Vagina (tissue), 2 donors: ENCODE results near the gene PSME3IP1. TPM values are rescaled to one million over a fixed set of nuclear protein-coding genes. Genes with fewer than 3 reads are reported as not detected.

Experiments used
- DNase-seq, 2 donors: peaks; one replicate each; pipeline ENCODE4 v3.0.0-alpha.2; 2017; ENCODE audit errors: extremely low spot score in 2 of 2
- H3K27ac ChIP-seq: fragments of 200-600 bp; sonication (generic); one replicate; pipeline ENCODE4 v1.5.1; 2019
- H3K27me3 ChIP-seq: fragments of 200-600 bp; sonication (generic); one replicate; pipeline ENCODE4 v1.5.1; 2019
- H3K36me3 ChIP-seq, 2 donors: fragments of 200-600 bp; sonication (generic); one replicate each; pipeline ENCODE4 v1.5.1; 2017 to 2019
- H3K4me1 ChIP-seq: fragments of 200-600 bp; sonication (generic); one replicate; pipeline ENCODE4 v1.5.1; 2019
- H3K4me3 ChIP-seq, 2 donors: fragments of 200-600 bp; sonication (generic); 1 replicate in 1 of 2; 2 replicates in 1 of 2; pipeline ENCODE4 v1.5.1; 2016 to 2019
- H3K9me3 ChIP-seq: fragments of 200-600 bp; sonication (generic); one replicate; pipeline ENCODE4 v1.5.1; 2019
- CTCF ChIP-seq, 3 experiments: fragments of 450-650 bp in 2 of 3; fragments of 200-600 bp in 1 of 3; sonication (generic) in 1 of 3; IDR thresholded peaks; one replicate each; pipeline ENCODE4 v1.5.1; 2017 to 2019; ENCODE audit warnings: antibody characterized with exemption in 3 of 3, mild to moderate bottlenecking in 2 of 3, moderate library complexity in 2 of 3
- POLR2A ChIP-seq, 2 donors: fragments of 450-650 bp; IDR thresholded peaks; one replicate each; pipeline ENCODE4 v1.6.1; 2017; ENCODE audit warnings: antibody characterized with exemption in 2 of 2, mild to moderate bottlenecking in 2 of 2, moderate library complexity in 2 of 2
- POLR2AphosphoS5 ChIP-seq, 2 donors: sonication (generic); formaldehyde crosslinking; IDR thresholded peaks; one replicate each; pipeline ENCODE4 v1.9.0; 2017; ENCODE audit warnings: antibody characterized with exemption in 2 of 2, mild to moderate bottlenecking in 2 of 2, low read depth in 1 of 2; ENCODE audit not compliant: insufficient read depth in 1 of 2
- intact Hi-C: fragments of 100-400 bp; cut with DNase I; formaldehyde crosslinking; loops from one replicate; pipeline ENCODE4 v1.15.1; 2023
- total RNA-seq: library from RNA; depleted of rRNA; stranded (reverse); fragments of >200 nt; gene quantifications from one replicate; pipeline ENCODE4 v1.2.3, GENCODE V29; 2016

Gene PSME3IP1
- total RNA-seq, 1 donor from 2014 or later, result 70.5 TPM

DNA sequence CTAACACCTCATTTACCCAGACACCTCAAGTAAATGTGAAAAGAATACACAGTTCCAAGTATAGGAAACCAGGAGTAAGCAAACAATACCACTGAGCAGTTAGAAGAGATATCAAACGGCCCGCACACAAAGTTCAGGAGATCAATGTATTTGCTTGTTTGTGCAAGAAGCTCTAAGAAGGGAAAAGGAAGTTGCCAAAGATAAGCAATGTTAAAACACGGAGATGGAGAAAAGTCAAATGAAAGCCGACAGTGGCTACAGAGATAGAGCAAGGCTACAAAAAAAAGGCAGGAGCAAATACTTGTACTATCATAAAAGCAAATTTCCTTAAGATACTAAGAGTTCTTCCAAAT, 29.5 kb downstream of the PSME3IP1 start:
- Histone ChIP-seq H3K27ac (no peak overlapping the region), H3K9me3 (no peaks in the 10 kb centered on the region), H3K27me3 (no peaks in the 10 kb centered on the region), H3K4me1 (no peaks in the 10 kb centered on the region), H3K36me3 (peaks cover 0 to 18% of the 10 kb centered on the region in 2 donors), H3K4me3 (no peak overlapping the region)
- intact Hi-C loops, result no loop called here
- no peak for DNase-seq
- TF ChIP-seq POLR2AphosphoS5 (IDR thresholded peaks at IDR 0.05; ENCODE audit: insufficient read depth in 1 of 2, low read depth in 1 of 2) (no peak), CTCF (IDR thresholded peaks at IDR 0.05) (no peak), POLR2A (IDR thresholded peaks at IDR 0.05) (no peak)

DNA sequence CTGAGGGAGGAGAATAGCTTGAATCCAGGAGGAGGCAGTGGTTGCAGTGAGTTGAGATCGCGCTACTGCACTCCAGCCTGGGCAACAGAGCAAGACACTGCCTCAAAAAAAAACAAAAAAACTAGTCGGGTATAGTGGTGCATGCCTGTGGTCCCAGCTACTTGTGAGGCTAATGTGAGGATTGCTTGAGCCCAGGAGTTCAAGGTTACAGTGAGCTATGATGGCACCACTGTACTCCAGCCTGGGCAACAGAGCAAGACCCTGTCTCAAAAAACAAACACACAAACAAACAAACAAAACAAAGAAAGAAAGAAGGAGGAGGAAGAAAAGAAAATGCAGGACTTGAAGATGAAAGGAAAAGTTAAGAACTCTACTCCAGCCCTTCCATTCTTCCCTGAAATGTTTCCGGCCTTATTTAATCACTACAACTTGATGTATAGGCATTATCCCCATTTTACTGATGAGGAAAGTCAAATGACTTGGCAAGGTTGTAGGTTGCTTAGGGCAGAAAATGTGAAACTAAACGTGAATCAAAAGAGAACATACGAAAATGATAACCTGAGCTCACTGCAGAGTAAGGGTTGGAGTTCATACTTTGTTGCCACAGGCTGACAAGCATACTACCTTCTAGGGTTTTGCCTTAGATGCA, 30.0 kb downstream of the PSME3IP1 start:
- TF ChIP-seq CTCF (IDR thresholded peaks at IDR 0.05) (no peak), POLR2A (IDR thresholded peaks at IDR 0.05) (no peak), POLR2AphosphoS5 (IDR thresholded peaks at IDR 0.05; ENCODE audit: insufficient read depth in 1 of 2, low read depth in 1 of 2) (no peak)
- intact Hi-C loops, result no loop called here
- Histone ChIP-seq H3K27ac (no peak overlapping the region), H3K4me3 (no peak overlapping the region), H3K4me1 (no peaks in the 10 kb centered on the region), H3K9me3 (no peaks in the 10 kb centered on the region), H3K27me3 (no peaks in the 10 kb centered on the region), H3K36me3 (peaks cover 0 to 18% of the 10 kb centered on the region in 2 donors)
- DNase-seq, result no peak

GRCh38 chr16:57153841-57154240, 32.0 kb downstream of the PSME3IP1 start:
- DNase-seq, result no peak
- Histone ChIP-seq H3K9me3 (no peaks in the 10 kb centered on the region), H3K27ac (no peak overlapping the region), H3K4me3 (no peak overlapping the region), H3K27me3 (no peaks in the 10 kb centered on the region), H3K36me3 (peaks cover 0 to 18% of the 10 kb centered on the region in 2 donors), H3K4me1 (peaks cover 2% of the 10 kb centered on the region)
- no peak for TF ChIP-seq POLR2AphosphoS5 (IDR thresholded peaks at IDR 0.05; ENCODE audit: insufficient read depth in 1 of 2, low read depth in 1 of 2)
- TF ChIP-seq POLR2A (IDR thresholded peaks at IDR 0.05), result no peak
- no peak for TF ChIP-seq CTCF (IDR thresholded peaks at IDR 0.05)
- intact Hi-C loops, result no loop called here

- Histone ChIP-seq H3K27me3 (no peaks in the 10 kb centered on the region), H3K4me1 (peaks cover 17% of the 10 kb centered on the region), H3K36me3 (peaks cover 0 to 18% of the 10 kb centered on the region in 2 donors), H3K27ac (no peak overlapping the region), H3K4me3 (no peak overlapping the region), H3K9me3 (no peaks in the 10 kb centered on the region)
- no peak for DNase-seq
- intact Hi-C loops, result no loop called here
- TF ChIP-seq CTCF (IDR thresholded peaks at IDR 0.05) (no peak), POLR2AphosphoS5 (IDR thresholded peaks at IDR 0.05; ENCODE audit: insufficient read depth in 1 of 2, low read depth in 1 of 2) (no peak), POLR2A (IDR thresholded peaks at IDR 0.05) (no peak)
Measured at GRCh38 chr16:57152096-57153093, 33.4 kb downstream of the PSME3IP1 start.
